ENCODE measurements around the gene UNCX. TPM values are rescaled to one million over a fixed set of nuclear protein-coding genes. Genes with fewer than 3 reads are reported as not detected.

Gene UNCX
- total and polyA plus RNA-seq, 11 donors = not detected

DNA sequence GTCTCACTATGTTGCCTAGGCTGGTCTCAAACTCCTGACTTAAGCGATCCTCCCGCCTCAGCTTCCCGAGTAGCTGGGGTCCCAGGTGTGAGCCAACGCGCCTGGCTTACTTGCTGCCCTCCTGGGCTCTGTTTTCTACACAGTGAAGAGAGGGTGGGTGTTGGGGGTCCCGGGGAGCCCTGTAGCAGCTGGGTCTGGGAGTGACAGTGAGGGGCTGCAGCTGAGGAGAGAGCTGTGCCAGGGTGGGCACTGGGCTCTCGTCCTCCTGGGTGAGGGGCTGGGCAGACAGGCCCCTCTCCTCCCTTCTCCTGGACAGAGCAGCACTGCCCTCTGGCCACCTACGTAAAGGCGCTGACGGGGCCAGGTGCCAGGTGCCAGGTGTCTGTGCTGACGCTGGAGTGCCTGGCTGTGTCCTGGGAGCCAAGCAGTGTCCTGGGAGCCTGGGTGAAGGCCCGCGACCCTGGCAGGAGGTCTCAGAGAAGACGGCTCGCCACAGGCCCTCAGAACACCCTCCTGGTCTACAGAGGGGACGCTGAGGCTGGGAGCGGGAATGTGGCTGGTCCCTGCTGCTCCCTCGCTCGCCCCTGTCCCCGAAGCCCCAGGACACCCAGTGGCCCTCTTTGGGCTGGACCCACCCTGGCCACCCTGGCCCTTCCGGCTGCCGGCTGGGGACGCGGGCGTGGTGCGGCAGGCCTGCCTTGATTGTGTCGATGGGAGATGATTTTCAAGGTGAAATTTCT, 35.6 kb downstream of the UNCX start:
- Histone ChIP-seq H3K9me3 (peaks cover 0 to 3% (median 0%) of the 10 kb centered on the region in 12 donors), H3K27ac (no peak overlapping the region), H3K4me3 (no peak overlapping the region), H3K4me1 (no peaks in the 10 kb centered on the region), H3K27me3 (peaks cover 9 to 70% (median 23%) of the 10 kb centered on the region in 9 donors), H3K36me3 (no peaks in the 10 kb centered on the region)
- 82 to 87% (median 85%) methylated on average over 17 to 27 of the region's 27 CpGs for WGBS, 4 donors
- DNase-seq (peak in 1 of 5 donors; percentile 32), ATAC-seq (no peak)
- intact Hi-C loops (cut with DNase I) = no loop called here
- TF ChIP-seq, protein P1, sequence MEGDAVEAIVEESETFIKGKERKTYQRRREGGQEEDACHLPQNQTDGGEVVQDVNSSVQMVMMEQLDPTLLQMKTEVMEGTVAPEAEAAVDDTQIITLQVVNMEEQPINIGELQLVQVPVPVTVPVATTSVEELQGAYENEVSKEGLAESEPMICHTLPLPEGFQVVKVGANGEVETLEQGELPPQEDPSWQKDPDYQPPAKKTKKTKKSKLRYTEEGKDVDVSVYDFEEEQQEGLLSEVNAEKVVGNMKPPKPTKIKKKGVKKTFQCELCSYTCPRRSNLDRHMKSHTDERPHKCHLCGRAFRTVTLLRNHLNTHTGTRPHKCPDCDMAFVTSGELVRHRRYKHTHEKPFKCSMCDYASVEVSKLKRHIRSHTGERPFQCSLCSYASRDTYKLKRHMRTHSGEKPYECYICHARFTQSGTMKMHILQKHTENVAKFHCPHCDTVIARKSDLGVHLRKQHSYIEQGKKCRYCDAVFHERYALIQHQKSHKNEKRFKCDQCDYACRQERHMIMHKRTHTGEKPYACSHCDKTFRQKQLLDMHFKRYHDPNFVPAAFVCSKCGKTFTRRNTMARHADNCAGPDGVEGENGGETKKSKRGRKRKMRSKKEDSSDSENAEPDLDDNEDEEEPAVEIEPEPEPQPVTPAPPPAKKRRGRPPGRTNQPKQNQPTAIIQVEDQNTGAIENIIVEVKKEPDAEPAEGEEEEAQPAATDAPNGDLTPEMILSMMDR (IDR thresholded peaks at IDR 0.05) = no peak
- no peak for TF ChIP-seq POLR2A (IDR thresholded peaks at IDR 0.05)

DNA sequence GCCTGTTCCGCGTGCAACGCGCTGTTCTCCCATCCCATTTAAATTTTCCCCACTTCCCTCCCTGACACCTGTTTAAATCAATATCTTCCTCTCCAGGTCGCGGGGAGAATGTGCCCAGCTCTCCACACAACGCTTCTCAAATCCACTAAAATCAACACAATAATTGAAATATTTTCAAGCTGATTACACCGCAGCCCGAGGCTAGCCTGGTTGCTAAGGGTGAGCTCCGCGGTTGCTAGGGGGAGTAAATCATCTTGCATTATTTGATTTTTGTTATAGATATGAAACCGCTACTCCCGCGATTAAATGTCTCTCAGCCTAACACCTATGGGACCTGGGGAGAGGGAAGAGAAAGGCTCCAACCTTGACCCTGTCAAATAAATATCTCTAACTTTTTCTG, 36.2 kb downstream of the UNCX start:
- no peak for TF ChIP-seq POLR2A (IDR thresholded peaks at IDR 0.05)
- TF ChIP-seq, protein P1 (IDR thresholded peaks at IDR 0.05) = no peak
- H3K9me3 ChIP-seq = peaks cover 0 to 3% (median 0%) of the 10 kb centered on the region in 12 donors
- intact Hi-C loops (cut with DNase I) = no loop called here
- no peaks in the 10 kb centered on the region for H3K36me3 ChIP-seq
- ATAC-seq (no peak), DNase-seq (no peak)
- H3K27ac ChIP-seq = no peak overlapping the region
- no peak overlapping the region for H3K4me3 ChIP-seq
- 71 to 76% (median 75%) methylated on average over 14 of the region's 14 CpGs for WGBS, 4 donors
- peaks cover 7 to 64% (median 19%) of the 10 kb centered on the region in 9 donors for H3K27me3 ChIP-seq
- no peaks in the 10 kb centered on the region for H3K4me1 ChIP-seq

- intact Hi-C loops (cut with DNase I) = no loop called here
- TF ChIP-seq, protein P1 (IDR thresholded peaks at IDR 0.05) = no peak
- no peak for TF ChIP-seq POLR2A (IDR thresholded peaks at IDR 0.05)
- peak in 1 of 4 donors; percentile 29 for ATAC-seq
Observed at GRCh38 chr7:1269336-1269890, 36.7 kb downstream of the UNCX start.

GRCh38 chr7:1270181-1270580, 37.5 kb downstream of the UNCX start:
- intact Hi-C loops (cut with DNase I) = no loop called here
- Histone ChIP-seq H3K9me3 (peaks cover 0 to 3% (median 0%) of the 10 kb centered on the region in 12 donors), H3K4me3 (no peak overlapping the region), H3K27me3 (peaks cover 0 to 61% (median 15%) of the 10 kb centered on the region in 9 donors), H3K36me3 (no peaks in the 10 kb centered on the region), H3K27ac (no peak overlapping the region), H3K4me1 (no peaks in the 10 kb centered on the region)
- DNase-seq (peak in 1 of 5 donors; percentile 46), ATAC-seq (peak in 1 of 4 donors; percentile 12)
- 65 to 79% (median 76%) methylated on average over 10 to 12 of the region's 12 CpGs for WGBS, 4 donors
- TF ChIP-seq, protein P1 (IDR thresholded peaks at IDR 0.05) = no peak
- no peak for TF ChIP-seq POLR2A (IDR thresholded peaks at IDR 0.05)

More at GRCh38 chr7:1269336-1269890, 36.7 kb downstream of the UNCX start:
- Histone ChIP-seq H3K4me1 (no peaks in the 10 kb centered on the region), H3K4me3 (no peak overlapping the region), H3K9me3 (peaks cover 0 to 3% (median 0%) of the 10 kb centered on the region in 12 donors), H3K27ac (no peak overlapping the region), H3K27me3 (peaks cover 2 to 61% (median 16%) of the 10 kb centered on the region in 9 donors), H3K36me3 (no peaks in the 10 kb centered on the region)
- 64 to 71% (median 68%) methylated on average over 27 to 29 of the region's 29 CpGs for WGBS, 4 donors
- DNase-seq = peak in 1 of 5 donors; percentile 33

Data from heart left ventricle (tissue), 16 donors.